Daoy (cell line): Measurements from ENCODE around the gene LRP6. TPM values are rescaled to one million over a fixed set of nuclear protein-coding genes. Genes with fewer than 3 reads are reported as not detected.

Experiments used
- DNase-seq: peaks from one replicate; pipeline ENCODE4 v3.0.0-alpha.2; 2015; ENCODE audit warnings: low read depth
- total RNA-seq: library from RNA; depleted of rRNA; stranded (reverse); fragments of >200 nt; shearing (Covaris generic); gene quantifications from 2 replicates; pipeline ENCODE4 v1.2.3, GENCODE V29; 2014; rRNA removed

Gene LRP6
- total RNA-seq, 1 experiment from 2014 or later: 6.3 TPM

DNA sequence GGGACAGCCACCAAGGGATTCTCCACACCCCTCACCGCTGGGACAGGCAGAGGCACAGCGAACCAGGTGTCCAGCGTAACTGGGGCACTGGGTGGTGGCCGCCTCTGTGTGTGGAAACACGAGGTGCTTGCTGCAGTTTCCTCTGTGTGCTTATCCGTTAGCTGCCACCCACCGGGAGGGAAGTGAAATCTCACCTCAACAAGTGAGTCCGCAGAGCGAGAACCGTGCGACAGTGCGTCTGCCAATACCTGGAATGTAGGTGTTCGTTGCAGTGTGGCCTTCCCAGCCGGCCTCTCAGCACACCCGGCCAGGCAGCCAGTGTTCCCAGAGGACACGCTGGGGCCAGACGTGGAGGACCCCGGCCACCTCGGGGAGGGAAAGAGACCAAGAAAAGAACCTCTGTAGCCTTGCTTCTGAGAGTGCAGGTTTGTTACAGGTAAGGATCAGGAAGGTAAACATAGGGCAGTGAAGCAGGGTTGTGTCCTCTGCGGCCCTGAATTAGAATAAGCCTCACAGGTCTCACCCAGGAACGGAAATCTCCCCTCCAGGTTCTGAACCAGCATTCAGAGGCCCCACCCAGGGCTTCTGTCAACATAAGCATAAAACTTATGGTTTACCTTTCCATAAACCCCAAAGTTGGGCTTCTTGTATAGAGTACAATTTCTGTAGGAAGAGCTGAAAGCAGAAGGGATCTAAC lies 194.6 kb downstream of the LRP6 start:
- DNase-seq: no peak

DNA sequence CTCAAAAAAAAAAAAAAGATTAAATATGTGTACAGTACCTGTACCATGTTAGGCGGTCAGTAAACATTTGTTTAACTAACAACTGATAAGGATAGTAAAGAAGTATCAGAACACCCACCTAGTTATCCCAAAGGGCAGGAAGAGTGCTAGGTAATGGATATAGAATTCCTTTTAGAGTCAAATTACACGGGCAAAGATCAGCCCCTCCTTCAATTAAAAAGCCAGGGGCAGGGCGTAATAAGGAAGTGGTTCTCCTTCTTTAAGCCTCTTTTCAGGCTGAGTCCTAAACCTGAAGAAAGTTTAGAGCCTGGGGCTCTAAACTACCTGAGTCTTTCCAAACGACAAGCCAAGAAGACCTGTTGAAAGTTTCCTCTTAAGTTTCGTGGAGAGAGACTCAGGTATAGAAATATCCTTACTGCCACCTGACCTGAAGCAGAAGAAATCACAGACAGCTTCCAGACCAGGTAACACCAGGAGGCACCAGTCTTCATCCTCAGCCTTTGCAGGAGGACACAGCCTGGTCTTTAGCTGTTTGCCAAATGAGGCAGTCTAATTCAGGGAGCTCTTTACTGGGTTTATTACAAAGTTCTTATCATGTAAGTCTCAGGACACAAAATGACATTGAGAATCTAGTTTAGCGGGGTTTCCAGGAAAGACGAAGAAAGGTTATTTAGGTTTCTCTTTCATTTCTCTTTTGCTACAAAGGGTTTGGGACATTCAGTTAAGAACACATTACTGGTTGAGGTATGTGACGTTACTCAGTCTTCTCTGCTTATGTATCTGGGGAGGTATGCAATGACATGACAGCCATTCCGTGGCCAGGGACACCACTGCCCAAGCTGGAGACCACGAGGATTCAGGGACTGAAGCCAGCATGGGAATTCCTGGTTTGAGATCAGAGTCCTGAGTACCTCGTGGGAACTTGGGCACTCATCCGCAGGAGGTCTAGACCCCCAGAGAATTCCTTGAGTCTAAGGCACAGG lies 195.9 kb downstream of the LRP6 start, which contains the start of gene BCL2L14:
BCL2L14 (plus strand) TSS at position 266 of the 983 bp plus-strand sequence. CDS start 8,367 bp downstream, outside the sequence.
- no peak for DNase-seq

DNA sequence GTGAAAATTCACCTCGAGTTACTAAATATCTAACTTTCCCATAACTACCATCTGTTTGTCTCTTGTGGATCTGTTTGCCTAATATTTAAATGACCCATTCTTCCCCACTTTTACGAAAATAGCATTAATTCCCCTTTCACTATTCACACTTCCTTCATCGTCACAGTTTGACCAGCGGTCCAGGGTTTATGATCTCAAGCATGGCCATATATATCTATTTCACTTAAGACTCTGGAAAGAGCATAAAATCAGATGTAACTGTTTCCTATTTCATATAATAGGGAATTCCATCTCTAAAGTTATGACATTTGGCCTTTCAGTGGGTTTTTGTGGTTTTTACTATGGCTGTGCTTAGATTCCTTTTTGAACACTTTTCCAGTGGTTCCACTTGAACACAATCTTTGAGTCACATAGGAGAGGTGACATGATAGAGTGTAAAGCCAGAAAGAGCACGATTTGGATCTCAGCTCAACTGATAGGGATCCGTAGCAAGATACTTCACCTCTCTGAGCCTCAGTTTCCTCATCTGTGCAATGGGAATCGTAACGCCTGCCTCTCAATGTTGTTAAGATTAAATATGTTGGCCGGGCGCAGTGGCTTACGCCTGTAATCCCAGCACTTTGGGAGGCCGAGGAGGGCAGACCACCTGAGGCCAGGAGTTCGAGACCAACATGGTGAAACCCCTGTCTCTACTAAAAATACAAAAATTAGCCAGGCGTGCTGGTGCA lies 196.9 kb downstream of the LRP6 start:
- no peak for DNase-seq

DNA sequence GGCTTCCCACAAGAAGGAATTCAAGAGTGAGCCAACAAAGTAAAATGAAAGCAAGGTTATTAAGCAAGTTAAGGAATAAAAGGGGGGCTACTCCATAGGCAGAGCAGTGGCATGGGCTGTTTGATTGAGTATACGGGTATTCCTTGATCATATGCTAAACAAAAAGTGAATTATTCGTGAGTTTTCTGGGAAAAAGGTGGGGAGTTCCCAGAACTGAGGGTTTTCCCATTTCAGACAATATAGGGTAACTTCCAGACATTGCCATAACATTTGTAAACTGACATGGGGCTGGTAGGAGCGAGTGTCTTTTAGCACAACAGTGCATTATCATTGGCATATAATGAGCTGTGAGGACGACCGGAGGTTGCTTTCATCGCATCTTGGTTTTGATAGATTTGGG lies 198.1 kb downstream of the LRP6 start:
- no peak for DNase-seq

Other genes with a start within 250 kb of the LRP6 start
- gene BCL2L14, start 196.1 kb downstream of the LRP6 start, total RNA-seq: not detected in 2 replicates
- gene MANSC1, start 83.2 kb upstream of the LRP6 start, total RNA-seq: 0.06 and 1.5 TPM in 2 replicates
- 1.6 and 2.5 TPM in 2 replicates for gene BORCS5, start 90.0 kb upstream of the LRP6 start, total RNA-seq